Stomach (tissue), 4 donors: ENCODE measurements around the gene APP.
A peak's percentile ranks its signal among the peaks of the same experiment; 100 is the strongest.

Source experiments
- CTCF ChIP-seq, 7 experiments: fragments of 450-650 bp in 4 of 7; fragments of 200-600 bp in 3 of 7; sonication (generic) in 3 of 7; IDR thresholded peaks; one replicate each; pipeline ENCODE4 v1.5.1; 2016 to 2019; ENCODE audit warnings: antibody characterized with exemption in 7 of 7, control low read depth in 2 of 7, mild to moderate bottlenecking in 1 of 7
- EP300 ChIP-seq: sonication (generic); formaldehyde crosslinking; IDR thresholded peaks from one replicate; pipeline ENCODE4 v1.6.1; 2017; ENCODE audit warnings: antibody characterized with exemption
- POLR2A ChIP-seq, 4 donors: fragments of 450-650 bp; IDR thresholded peaks; one replicate each; pipeline ENCODE4 v1.6.1; 2016; ENCODE audit warnings: antibody characterized with exemption in 4 of 4, control low read depth in 2 of 4, mild to moderate bottlenecking in 1 of 4, moderate library complexity in 1 of 4
- POLR2AphosphoS5 ChIP-seq, 3 donors: sonication (generic); formaldehyde crosslinking; IDR thresholded peaks; one replicate each; pipeline ENCODE4 v1.6.1; 2016; ENCODE audit warnings: antibody characterized with exemption in 3 of 3

GRCh38 chr21:26124421-26124833 is 46.1 kb downstream of the APP start:
- TF ChIP-seq POLR2A (IDR thresholded peaks at IDR 0.05) (no peak), CTCF (IDR thresholded peaks at IDR 0.05) (no peak), POLR2AphosphoS5 (IDR thresholded peaks at IDR 0.05) (peak in 1 of 3 donors; percentile 30), EP300 (no peak)
